Aorta (tissue), 5 donors: ENCODE measurements around the gene EFCAB8. TPM values are rescaled to one million over a fixed set of nuclear protein-coding genes. Genes with fewer than 3 reads are reported as not detected.

Experiments
- ATAC-seq: fragments of 200-7000 bp; cut with Tn5 transposase; one replicate; pipeline ENCODE4 v1.9.1; 2022; ENCODE audit warnings: moderate library complexity; ENCODE audit not compliant: low FRiP score
- DNase-seq, 2 donors: peaks; one replicate each; pipeline ENCODE4 v3.0.0-alpha.2; 2020
- H3K27ac ChIP-seq, 2 donors: one replicate each; pipeline ENCODE4 v1.5.1; 2013; ENCODE audit warnings: low read length in 2 of 2, mild to moderate bottlenecking in 2 of 2, moderate library complexity in 2 of 2, control low read depth in 1 of 2, inconsistent platforms in 1 of 2, low read depth in 1 of 2
- H3K27me3 ChIP-seq, 2 donors: one replicate each; pipeline ENCODE4 v1.6.1; 2013; ENCODE audit warnings: control low read depth in 1 of 2, low read length in 1 of 2, mild to moderate bottlenecking in 1 of 2, moderate library complexity in 1 of 2; ENCODE audit not compliant: insufficient read depth in 2 of 2, control insufficient read depth in 1 of 2
- H3K36me3 ChIP-seq, 2 donors: one replicate each; pipeline ENCODE4 v1.6.1; 2013; ENCODE audit warnings: control low read depth in 1 of 2, low read length in 1 of 2, mild to moderate bottlenecking in 1 of 2; ENCODE audit not compliant: insufficient read depth in 2 of 2, control insufficient read depth in 1 of 2
- H3K4me1 ChIP-seq, 2 donors: one replicate each; pipeline ENCODE4 v1.6.1; 2013; ENCODE audit warnings: low read length in 2 of 2, control low read depth in 1 of 2, mild to moderate bottlenecking in 1 of 2, moderate library complexity in 1 of 2; ENCODE audit not compliant: insufficient read depth in 2 of 2, control insufficient read depth in 1 of 2
- H3K4me3 ChIP-seq, 2 donors: one replicate each; pipeline ENCODE4 v1.5.1; 2013; ENCODE audit warnings: low read length in 2 of 2, control low read depth in 1 of 2, mild to moderate bottlenecking in 1 of 2
- H3K9me3 ChIP-seq: one replicate; pipeline ENCODE4 v1.6.1; 2013; ENCODE audit warnings: mild to moderate bottlenecking, low read length; ENCODE audit not compliant: control insufficient read depth
- WGBS, 2 donors: extraction: QIAGEN DNeasy Blood & Tissue Kit; methylation state at CpG; one replicate each; pipeline ENCODE4 v1.1.7; 2013; 5-methylcytosine and 5-hydroxymethylcytosine counted together
- intact Hi-C, 2 donors: fragments of 100-400 bp; cut with DNase I; formaldehyde crosslinking; loops; one replicate each; pipeline versions ENCODE4 v1.14.2 to v1.15.0; 2022
- polyA plus RNA-seq, 2 donors: library from polyadenylated mRNA; stranded (reverse); fragments of 200-250 nt; gene quantifications; one replicate each; pipeline ENCODE4 v1.2.3, GENCODE V29; 2013
- total RNA-seq, 2 donors: library from RNA; stranded (reverse); fragmentation: NEBNext Ultra II Directional; extraction: Animal tissue kit (Norgen Biotek cat#: 25700); gene quantifications; one replicate each; pipeline ENCODE4 v1.2.1, GENCODE V29; 2021
- donor health status: healthy with polysubstance abuse.
- donor health status: Bipolar disorder and iron deficiency.
- donor health status: DM: no; HTN: no; CAD: no.
- donor health status: DM: no; HTN: no; CAD: no.
- donor health status: DM: yes; HTN: yes; CAD: no.

Gene EFCAB8
- total and polyA plus RNA-seq, 4 donors: 0.13 to 1.1 (median 0.81) TPM; not detected in 1

DNA sequence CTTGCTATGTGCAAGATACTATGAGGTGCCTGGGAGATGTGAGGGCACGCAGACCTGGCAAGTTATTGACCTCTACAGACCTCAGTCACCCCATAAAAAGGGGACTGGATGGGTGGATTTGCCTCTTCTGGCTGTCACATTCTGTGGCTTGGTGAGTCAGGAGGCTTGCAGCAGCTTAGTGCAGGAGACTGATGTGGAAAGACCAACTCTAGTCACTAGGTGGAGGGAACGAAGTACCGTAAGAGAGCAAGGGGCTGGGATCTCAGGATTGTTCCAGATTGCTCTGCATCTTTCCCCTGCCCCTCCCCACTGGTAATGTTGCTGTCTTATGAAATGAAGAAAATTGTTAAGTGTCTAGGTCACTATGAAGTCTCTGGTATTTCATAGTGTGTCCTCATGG, 35.6 kb upstream of the EFCAB8 start:
- peaks cover 0 to 2% of the 10 kb centered on the region in 2 donors for H3K36me3 ChIP-seq
- H3K4me3 ChIP-seq: no peak overlapping the region
- intact Hi-C loops: no loop called here
- no peak for ATAC-seq
- H3K9me3 ChIP-seq: no peaks in the 10 kb centered on the region
- 60 to 67% methylated on average over 3 of the region's 3 CpGs for WGBS, 2 donors
- H3K27ac ChIP-seq: no peak overlapping the region
- DNase-seq: no peak
- no peaks in the 10 kb centered on the region for H3K27me3 ChIP-seq
- H3K4me1 ChIP-seq: no peaks in the 10 kb centered on the region

DNA sequence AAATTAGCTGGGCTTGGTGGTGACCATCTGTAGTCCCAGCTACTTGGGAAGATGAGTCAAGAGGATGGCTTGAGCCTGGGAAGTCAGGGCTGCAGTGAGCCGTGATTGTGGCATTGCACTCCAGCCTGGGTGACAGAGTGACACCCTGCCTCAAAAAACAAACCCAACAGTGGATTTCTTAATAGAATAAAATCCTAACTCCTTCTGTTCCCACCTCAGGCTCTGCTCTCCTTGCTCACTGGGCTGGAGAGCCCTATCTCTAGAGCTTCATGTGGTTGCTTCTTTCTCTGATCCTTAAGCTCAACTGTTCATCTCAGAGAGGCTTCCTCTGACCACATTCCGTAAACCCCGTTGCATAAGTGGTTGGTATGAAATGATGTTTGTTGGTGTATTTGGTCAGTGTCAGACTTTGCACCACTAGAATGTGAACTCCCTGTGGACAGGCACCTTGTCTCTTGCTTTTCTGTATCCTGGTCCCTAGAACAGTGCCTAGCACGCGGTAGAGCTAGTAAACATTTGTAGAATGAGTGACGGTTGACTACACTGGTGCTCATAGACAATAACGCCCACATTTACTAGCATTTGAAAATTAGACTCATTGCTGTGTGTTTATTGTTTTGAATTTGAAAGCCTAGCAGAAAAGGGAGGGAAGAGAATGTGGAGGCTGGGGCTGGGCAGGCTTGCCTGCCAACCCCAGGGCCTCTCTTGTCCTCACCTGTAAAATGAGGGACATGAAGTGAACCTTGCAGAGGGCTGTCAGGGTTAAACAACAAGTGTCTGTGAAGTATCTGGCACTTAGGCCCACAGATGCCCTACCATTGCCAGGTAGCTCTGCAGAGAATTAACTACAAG, 34.8 kb upstream of the EFCAB8 start:
- H3K36me3 ChIP-seq: peaks cover 0 to 4% of the 10 kb centered on the region in 2 donors
- DNase-seq (peak in 1 of 2 donors; percentile 26), ATAC-seq (no peak)
- no peak overlapping the region for H3K4me3 ChIP-seq
- intact Hi-C loops: no loop called here
- H3K27ac ChIP-seq: no peak overlapping the region
- no peaks in the 10 kb centered on the region for H3K27me3 ChIP-seq
- H3K4me1 ChIP-seq: no peaks in the 10 kb centered on the region
- WGBS, 2 donors: 85 to 87% methylated on average over 7 of the region's 7 CpGs
- no peaks in the 10 kb centered on the region for H3K9me3 ChIP-seq

DNA sequence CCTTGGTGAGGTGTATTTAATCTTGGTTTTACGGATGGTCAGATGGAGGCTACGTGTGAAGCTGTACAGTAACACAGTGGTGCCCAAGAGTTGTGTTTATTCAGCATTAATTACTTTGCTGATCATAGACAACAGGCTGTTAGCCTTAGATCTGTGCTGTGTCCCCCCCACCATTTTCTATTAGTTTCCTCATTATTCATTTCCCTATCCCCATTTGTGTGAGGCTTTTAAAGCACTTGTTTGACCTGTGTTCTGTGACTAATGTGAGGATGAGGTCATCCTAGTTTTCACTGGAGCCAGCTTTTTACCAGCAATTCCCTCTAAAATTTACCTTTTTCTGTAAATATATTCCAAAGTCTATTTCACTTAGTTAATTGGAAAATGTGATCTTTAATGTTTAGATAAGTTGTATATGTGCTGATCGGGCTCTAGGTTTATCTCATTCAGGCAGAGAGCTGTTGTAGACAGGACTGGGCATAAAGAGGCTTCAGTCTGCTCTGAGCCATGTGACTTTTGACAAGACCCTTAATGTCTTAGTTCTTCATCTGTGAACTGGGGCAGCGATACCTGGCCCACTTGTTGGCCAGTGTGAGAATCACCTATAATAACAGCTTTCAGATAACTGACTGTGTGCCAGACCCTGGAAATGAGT, 30.6 kb upstream of the EFCAB8 start:
- H3K9me3 ChIP-seq: no peaks in the 10 kb centered on the region
- no peaks in the 10 kb centered on the region for H3K27me3 ChIP-seq
- peaks cover 0 to 4% of the 10 kb centered on the region in 2 donors for H3K36me3 ChIP-seq
- intact Hi-C loops: no loop called here
- no peak overlapping the region for H3K4me3 ChIP-seq
- ATAC-seq (no peak), DNase-seq (no peak)
- no peaks in the 10 kb centered on the region for H3K4me1 ChIP-seq
- no peak overlapping the region for H3K27ac ChIP-seq
- WGBS, 2 donors: 88 to 93% methylated on average over 4 of the region's 4 CpGs

DNA sequence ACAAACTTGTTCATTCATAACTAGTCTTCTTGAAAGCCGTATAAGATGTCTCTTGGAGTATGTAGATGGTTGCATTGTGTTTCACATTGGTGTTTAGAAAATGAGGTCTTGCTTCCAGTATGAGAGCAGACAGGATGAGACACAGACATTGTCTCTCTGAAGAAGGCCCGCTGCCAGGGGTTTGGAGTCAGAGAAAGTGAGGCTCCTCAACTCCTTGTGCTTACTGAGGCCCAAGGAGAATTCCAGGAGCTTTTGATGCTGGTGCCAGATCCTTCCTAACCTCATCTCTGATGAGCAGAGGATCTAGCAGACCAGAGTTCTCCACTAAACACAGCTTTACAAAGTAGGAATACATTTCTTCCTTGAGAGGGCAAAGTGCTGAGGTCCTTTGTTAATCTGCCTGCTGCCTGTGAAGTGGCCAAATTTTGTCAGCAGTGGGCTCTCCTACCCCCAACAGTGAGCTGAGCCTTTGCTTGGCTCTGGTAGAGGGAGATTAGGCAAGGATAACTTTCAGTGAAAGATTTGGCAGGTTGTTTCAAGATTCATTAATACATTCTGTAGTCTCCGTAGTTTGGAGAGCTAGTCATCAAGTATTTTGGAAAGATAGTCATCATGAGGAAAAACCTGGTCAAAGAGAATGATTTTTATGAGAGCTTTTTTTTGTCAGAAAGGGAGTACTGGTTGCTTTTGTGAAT, 29.3 kb upstream of the EFCAB8 start:
- H3K4me1 ChIP-seq: no peaks in the 10 kb centered on the region
- intact Hi-C loops: no loop called here
- DNase-seq: no peak

DNA sequence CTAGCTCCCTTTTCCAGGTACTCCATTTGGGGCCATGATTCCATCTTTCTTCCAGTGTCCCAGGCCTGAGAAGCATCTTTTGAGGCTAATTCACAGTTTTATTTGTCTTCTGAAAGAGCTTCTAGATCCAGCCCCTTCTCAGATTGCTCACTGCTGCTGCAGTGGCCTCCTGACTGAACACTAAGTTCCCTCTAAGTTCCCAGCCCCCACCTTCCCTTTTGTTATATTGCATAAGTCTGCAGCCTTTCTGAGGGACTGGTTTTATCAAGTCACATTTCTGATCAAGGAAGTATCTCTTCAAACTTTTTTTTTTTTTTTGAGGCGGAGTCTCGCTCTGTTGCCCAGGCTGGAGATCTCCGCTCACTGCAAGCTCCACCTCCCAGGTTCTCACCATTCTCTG, 28.3 kb upstream of the EFCAB8 start:
- 91 to 98% methylated on average over 3 of the region's 3 CpGs for WGBS, 2 donors
- Histone ChIP-seq H3K4me1 (no peaks in the 10 kb centered on the region), H3K27me3 (no peaks in the 10 kb centered on the region), H3K9me3 (no peaks in the 10 kb centered on the region), H3K27ac (no peak overlapping the region), H3K4me3 (no peak overlapping the region), H3K36me3 (peaks cover 0 to 4% of the 10 kb centered on the region in 2 donors)
- intact Hi-C loops: no loop called here
- no peak for DNase-seq
- no peak for ATAC-seq

More for the DNA sequence above, 29.3 kb upstream of the EFCAB8 start:
- no peaks in the 10 kb centered on the region for H3K9me3 ChIP-seq
- ATAC-seq: no peak
- 55 to 56% methylated on average over 3 of the region's 3 CpGs for WGBS, 2 donors
- peaks cover 0 to 4% of the 10 kb centered on the region in 2 donors for H3K36me3 ChIP-seq
- H3K27ac ChIP-seq: no peak overlapping the region
- no peak overlapping the region for H3K4me3 ChIP-seq
- H3K27me3 ChIP-seq: no peaks in the 10 kb centered on the region

GRCh38 chr20:32831982-32832381, 26.7 kb upstream of the EFCAB8 start:
- H3K4me3 ChIP-seq: no peak overlapping the region
- H3K27ac ChIP-seq: no peak overlapping the region
- ATAC-seq (no peak), DNase-seq (no peak)
- intact Hi-C loops: no loop called here
- no peaks in the 10 kb centered on the region for H3K4me1 ChIP-seq
- H3K27me3 ChIP-seq: no peaks in the 10 kb centered on the region
- H3K9me3 ChIP-seq: no peaks in the 10 kb centered on the region
- WGBS, 2 donors: 75 to 81% methylated on average over 5 of the region's 5 CpGs
- H3K36me3 ChIP-seq: peaks cover 4 to 5% of the 10 kb centered on the region in 2 donors

- WGBS, 2 donors: 92% methylated on average over 11 of the region's 11 CpGs
- Histone ChIP-seq H3K4me3 (no peak overlapping the region), H3K36me3 (peaks cover 2 to 5% of the 10 kb centered on the region in 2 donors), H3K27ac (no peak overlapping the region), H3K27me3 (no peaks in the 10 kb centered on the region), H3K9me3 (no peaks in the 10 kb centered on the region), H3K4me1 (no peaks in the 10 kb centered on the region)
- ATAC-seq: no peak
- no peak for DNase-seq
- intact Hi-C loops: no loop called here
Measured at GRCh38 chr20:32832664-32833063, 26.1 kb upstream of the EFCAB8 start.

- no peak for DNase-seq
- peaks cover 0 to 5% of the 10 kb centered on the region in 2 donors for H3K36me3 ChIP-seq
- intact Hi-C loops: no loop called here
Measured at GRCh38 chr20:32834972-32835371, 23.8 kb upstream of the EFCAB8 start.

More at GRCh38 chr20:32834972-32835371, 23.8 kb upstream of the EFCAB8 start:
- Histone ChIP-seq H3K9me3 (no peaks in the 10 kb centered on the region), H3K4me1 (no peaks in the 10 kb centered on the region), H3K27me3 (no peaks in the 10 kb centered on the region), H3K4me3 (no peak overlapping the region), H3K27ac (no peak overlapping the region)
- no peak for ATAC-seq
